ENCODE results near the gene MIOX.
A peak's percentile ranks its signal among the peaks of the same experiment; 100 is the strongest.

MIOX gene

DNA sequence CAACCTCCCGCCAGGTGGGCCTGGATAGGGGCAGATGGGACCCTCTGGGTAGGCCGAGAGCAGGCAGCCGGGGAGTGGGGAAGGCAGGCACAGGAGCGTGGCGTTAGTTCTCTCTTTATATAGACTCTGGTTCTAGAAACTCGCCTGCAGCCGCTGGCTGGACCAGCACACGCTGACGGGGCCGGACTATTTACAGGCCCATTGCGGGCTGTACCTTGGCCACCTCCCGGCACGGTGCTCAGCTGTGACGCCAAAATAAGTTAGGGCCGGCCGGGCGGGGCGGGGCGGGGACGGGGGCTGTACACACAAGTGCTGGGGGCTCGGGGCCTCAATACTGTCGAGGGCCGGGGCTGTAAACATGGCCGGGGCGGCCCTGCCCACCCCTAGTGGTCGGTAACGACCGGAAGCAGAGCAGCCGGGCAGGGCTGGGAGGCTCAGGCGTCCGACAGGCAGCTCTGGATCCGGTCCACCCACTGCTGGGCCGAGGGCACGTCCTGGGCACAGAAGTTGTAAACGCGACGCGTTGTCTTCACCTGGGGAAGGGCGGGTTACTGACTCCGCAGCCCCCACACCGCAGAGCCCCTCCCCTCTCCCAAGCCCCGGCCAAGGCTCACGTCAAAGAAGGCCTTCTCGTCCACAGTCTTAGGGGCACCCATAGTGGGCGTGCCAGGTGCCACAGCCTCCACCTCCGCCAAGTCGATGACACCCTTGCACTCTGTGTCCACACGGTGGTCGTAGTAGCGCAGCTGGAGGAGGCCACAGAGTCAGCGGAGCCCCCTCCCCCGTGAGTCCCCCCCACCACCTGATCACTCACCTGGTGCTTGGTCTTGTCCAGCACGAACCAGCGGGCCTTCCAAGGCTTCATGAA lies 39.7 kb upstream of the MIOX start:
- Mint-ChIP-seq H3K4me1 (peaks cover 60% of the 10 kb centered on the region), H3K27ac (peak overlapping the region in 1 of 2 donors; percentile 25), H3K9me3 (no peaks in the 10 kb centered on the region), H3K4me3 (no peak overlapping the region), H3K27me3 (no peaks in the 10 kb centered on the region)
- ATAC-seq (no peak), DNase-seq (no peak)

GRCh38 chr22:50447576-50448551 lies 38.8 kb upstream of the MIOX start:
- H3K27me3 Mint-ChIP-seq: no peaks in the 10 kb centered on the region
- ATAC-seq: no peak
- H3K27ac Mint-ChIP-seq: peak overlapping the region; percentile 78 to 83
- no peak for DNase-seq
- H3K4me3 Mint-ChIP-seq: no peak overlapping the region
- H3K9me3 Mint-ChIP-seq: no peaks in the 10 kb centered on the region
- H3K4me1 Mint-ChIP-seq: peaks cover 58% of the 10 kb centered on the region

GRCh38 chr22:50452649-50453048 lies 34.0 kb upstream of the MIOX start:
- ATAC-seq (no peak), DNase-seq (no peak)
- no peaks in the 10 kb centered on the region for H3K9me3 Mint-ChIP-seq
- H3K4me3 Mint-ChIP-seq: no peak overlapping the region
- no peaks in the 10 kb centered on the region for H3K27me3 Mint-ChIP-seq
- H3K27ac Mint-ChIP-seq: peak overlapping the region; percentile 79 to 89
- H3K4me1 Mint-ChIP-seq: peaks cover 46% of the 10 kb centered on the region

DNA sequence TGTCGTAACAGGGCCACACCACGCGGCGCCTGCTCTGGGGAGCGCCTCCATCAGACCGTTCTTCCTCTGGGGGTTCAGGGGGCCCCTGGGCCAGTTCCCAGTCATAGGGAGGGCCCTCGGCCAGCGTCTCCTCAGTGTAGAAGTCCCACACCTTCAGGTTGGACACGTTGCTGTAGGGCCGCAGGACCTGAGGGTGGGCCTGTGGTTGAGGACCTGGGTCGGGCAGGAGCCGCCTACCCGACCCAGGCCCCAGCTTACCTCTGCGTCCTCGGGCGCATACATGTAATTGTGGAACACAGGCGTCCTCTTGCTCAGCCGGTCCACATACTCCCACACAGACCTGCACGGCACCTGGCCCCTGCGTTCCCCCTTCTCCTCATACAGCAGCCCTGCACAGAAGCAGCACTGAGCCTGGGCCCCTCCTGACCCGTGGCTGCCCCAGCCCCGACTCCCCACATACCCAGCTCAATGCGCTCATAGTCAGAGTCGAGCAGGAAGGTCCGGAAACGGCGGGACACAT lies 32.0 kb upstream of the MIOX start:
- Mint-ChIP-seq H3K4me3 (no peak overlapping the region), H3K4me1 (peaks cover 32% of the 10 kb centered on the region), H3K27me3 (no peaks in the 10 kb centered on the region), H3K27ac (peak overlapping the region in 1 of 2 donors; percentile 35), H3K9me3 (no peaks in the 10 kb centered on the region)
- DNase-seq: no peak
- no peak for ATAC-seq

DNA sequence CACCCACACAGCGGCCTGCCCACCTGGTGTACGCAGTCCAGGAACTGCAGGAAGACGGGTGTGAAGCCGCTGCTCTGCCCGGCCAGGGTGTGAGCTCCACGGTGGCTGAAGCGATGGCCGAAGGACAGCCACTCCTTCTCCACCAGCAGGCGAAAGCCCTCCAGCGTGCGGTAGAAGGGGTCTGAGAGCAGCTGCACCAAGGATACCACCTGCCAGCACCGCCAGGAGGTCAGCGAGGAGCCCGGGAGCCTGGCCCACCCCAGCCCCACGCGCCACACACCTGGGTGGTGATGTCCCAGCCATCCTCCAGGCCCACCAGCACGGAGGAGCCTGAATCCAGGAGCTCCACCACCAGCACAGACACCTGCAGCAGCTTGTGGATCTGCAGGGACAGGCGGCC lies 31.5 kb upstream of the MIOX start:
- Mint-ChIP-seq H3K4me3 (no peak overlapping the region), H3K27ac (peak overlapping the region in 1 of 2 donors; percentile 42), H3K9me3 (no peaks in the 10 kb centered on the region), H3K27me3 (no peaks in the 10 kb centered on the region), H3K4me1 (peaks cover 27% of the 10 kb centered on the region)
- ATAC-seq (no peak), DNase-seq (no peak)

DNA sequence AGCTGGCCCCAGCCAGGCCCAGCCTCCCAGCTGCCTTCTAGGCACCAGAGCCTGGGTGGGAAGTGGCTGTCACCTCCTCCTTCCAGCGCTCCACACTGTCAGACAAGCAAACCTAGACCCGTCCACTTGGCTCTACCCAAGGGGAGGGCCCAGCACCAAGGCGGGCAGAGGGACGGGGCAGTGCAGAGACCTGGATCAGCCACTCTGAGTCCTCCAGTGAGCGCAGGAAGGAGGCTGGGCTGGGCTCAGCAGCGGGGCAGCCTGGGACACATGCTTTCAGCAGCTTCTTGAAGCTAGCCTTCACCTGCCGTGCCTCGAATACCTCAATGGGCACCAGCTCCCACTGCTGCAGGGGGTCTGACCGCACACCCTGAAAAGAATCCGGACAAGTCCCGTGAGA lies 30.6 kb upstream of the MIOX start:
- Mint-ChIP-seq H3K4me3 (no peak overlapping the region), H3K27ac (no peak overlapping the region), H3K4me1 (peaks cover 27% of the 10 kb centered on the region), H3K27me3 (no peaks in the 10 kb centered on the region), H3K9me3 (no peaks in the 10 kb centered on the region)
- DNase-seq (no peak), ATAC-seq (no peak)

DNA sequence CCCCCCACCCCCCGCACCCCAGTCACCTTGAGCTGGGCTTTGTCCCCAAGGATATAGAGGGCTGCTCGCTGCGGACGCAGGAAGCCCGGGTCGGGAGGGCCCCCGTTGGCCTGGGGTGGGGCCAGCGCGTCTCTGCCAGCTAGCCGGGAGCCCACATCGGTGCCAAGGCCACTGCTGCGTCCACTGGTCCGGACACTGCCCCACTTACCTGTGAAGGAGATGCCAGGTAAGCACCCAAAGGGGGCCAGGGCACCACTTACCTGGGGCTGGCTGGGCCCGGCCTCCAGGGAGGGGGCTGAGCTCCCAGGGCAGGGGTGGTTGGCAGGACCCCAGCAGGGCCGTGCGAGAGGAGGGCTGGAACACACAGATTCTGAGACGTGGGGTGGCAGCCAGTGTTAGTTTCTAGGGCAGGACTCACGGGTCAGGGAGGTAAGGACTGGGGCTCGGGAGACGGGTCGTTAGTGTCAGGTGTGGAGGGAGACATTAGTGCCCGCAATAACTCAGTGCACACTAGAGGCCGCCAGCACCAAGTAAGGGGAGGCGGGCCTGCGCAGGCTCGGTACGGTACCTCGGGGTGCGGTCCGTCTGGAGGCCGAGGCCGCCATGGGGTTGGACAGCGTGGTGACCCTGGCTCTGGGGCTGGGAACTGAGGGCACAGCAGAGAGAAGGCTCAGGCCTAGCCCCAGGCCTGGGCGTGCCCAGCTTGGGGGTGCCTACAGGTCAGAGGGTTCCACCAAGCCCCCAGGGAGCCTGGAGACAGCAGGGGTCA lies 30.0 kb upstream of the MIOX start:
- H3K4me1 Mint-ChIP-seq: peaks cover 27% of the 10 kb centered on the region
- no peaks in the 10 kb centered on the region for H3K9me3 Mint-ChIP-seq
- ATAC-seq: peak; percentile 48
- DNase-seq: no peak
- no peak overlapping the region for H3K4me3 Mint-ChIP-seq
- H3K27me3 Mint-ChIP-seq: no peaks in the 10 kb centered on the region
- no peak overlapping the region for H3K27ac Mint-ChIP-seq

DNA sequence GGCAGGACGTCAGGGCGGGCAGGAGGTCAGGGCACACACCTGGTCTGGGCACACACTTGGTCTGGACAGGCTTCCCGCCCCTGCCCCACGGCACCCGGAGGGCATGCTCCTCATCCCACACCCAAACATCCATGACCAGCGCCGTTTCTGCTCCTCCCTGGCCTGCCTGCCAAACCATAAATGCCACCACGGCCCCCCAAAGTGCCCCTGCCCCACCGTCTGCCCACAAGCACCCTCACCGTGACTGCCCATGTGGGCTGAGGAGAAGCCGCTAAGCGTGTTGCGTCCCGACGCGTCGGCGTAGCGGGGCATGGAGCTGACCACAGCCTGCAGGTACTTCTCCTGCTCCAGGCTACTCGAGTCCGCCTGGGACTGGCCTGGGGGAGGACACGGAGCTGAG lies 27.6 kb upstream of the MIOX start:
- ATAC-seq (no peak), DNase-seq (no peak)
- H3K27me3 Mint-ChIP-seq: no peaks in the 10 kb centered on the region
- H3K9me3 Mint-ChIP-seq: no peaks in the 10 kb centered on the region
- peaks cover 12% of the 10 kb centered on the region for H3K4me1 Mint-ChIP-seq
- no peak overlapping the region for H3K27ac Mint-ChIP-seq
- no peak overlapping the region for H3K4me3 Mint-ChIP-seq

DNA sequence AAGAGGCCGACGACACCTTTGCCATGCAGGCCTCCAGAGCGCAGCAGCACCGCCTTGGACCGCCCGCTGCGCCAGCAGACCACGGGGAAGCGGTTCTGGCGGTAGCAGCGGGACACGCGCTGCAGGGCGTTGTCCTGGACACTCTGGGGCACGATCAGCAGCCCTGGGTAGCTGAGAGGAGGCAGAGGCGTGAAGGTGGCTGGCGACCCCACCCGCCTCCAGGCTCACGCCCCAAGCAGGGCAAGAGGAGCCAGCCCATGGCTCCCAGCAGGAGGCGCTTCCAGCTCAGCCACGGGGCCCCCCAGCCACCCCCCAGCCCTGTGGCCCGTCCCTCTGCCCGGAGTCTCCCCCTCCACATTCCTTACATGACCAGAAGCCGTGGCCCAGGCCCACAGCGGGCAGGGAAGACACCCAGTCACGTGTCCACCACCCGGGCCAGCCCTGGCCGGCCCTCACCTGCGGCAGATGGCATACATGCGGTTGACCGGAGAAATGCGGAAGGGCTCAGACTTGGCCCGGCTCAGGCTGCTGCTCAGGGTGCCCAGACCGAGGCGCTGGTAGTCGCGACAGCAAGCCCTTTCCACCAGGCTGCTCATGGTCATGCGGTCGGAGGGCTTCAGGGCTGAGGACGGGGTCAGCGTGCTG lies 27.0 kb upstream of the MIOX start:
- H3K4me1 Mint-ChIP-seq: peaks cover 6% of the 10 kb centered on the region
- ATAC-seq: no peak
- H3K27ac Mint-ChIP-seq: peak overlapping the region in 1 of 2 donors; percentile 78
- no peak for DNase-seq
- no peaks in the 10 kb centered on the region for H3K9me3 Mint-ChIP-seq
- no peak overlapping the region for H3K4me3 Mint-ChIP-seq
- no peaks in the 10 kb centered on the region for H3K27me3 Mint-ChIP-seq

DNA sequence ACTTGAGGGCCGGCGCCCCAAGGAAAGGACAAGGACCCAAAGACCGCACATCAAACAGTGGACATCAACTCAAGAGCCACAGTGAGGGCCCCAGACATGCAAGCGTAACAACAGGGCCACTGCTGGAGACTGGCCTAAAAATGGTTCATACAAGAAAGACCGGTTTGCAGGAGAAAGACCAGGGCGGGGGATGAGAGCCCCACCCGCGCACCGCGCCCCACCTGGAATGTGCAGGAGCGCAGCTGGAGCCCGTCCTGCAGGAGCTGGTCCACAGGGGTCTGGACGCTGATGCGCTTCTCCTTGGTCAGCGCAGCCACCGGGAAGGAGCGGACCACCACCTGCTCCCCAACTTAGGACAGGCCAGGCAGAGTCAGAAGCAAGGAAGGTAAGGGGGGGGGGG lies 25.7 kb upstream of the MIOX start:
- no peak for DNase-seq
- Mint-ChIP-seq H3K4me1 (peaks cover 2% of the 10 kb centered on the region), H3K27me3 (no peaks in the 10 kb centered on the region), H3K4me3 (no peak overlapping the region), H3K9me3 (no peaks in the 10 kb centered on the region), H3K27ac (peak overlapping the region in 1 of 2 donors; percentile 82)
- no peak for ATAC-seq

GRCh38 chr22:50461536-50461935 lies 25.1 kb upstream of the MIOX start:
- peaks cover 8% of the 10 kb centered on the region for H3K4me1 Mint-ChIP-seq
- no peaks in the 10 kb centered on the region for H3K27me3 Mint-ChIP-seq
- H3K9me3 Mint-ChIP-seq: no peaks in the 10 kb centered on the region
- ATAC-seq (no peak), DNase-seq (no peak)
- H3K27ac Mint-ChIP-seq: no peak overlapping the region
- no peak overlapping the region for H3K4me3 Mint-ChIP-seq

GRCh38 chr22:50461979-50462540 lies 24.6 kb upstream of the MIOX start:
- no peak overlapping the region for H3K27ac Mint-ChIP-seq
- peaks cover 14% of the 10 kb centered on the region for H3K4me1 Mint-ChIP-seq
- no peak overlapping the region for H3K4me3 Mint-ChIP-seq
- H3K9me3 Mint-ChIP-seq: no peaks in the 10 kb centered on the region
- H3K27me3 Mint-ChIP-seq: no peaks in the 10 kb centered on the region
- ATAC-seq (no peak), DNase-seq (no peak)

GRCh38 chr22:50463188-50463900 lies 23.3 kb upstream of the MIOX start:
- Mint-ChIP-seq H3K27me3 (no peaks in the 10 kb centered on the region), H3K27ac (peak overlapping the region in 1 of 2 donors; percentile 54), H3K4me3 (no peak overlapping the region), H3K4me1 (peaks cover 27% of the 10 kb centered on the region), H3K9me3 (no peaks in the 10 kb centered on the region)
- no peak for DNase-seq
- ATAC-seq: no peak

DNA sequence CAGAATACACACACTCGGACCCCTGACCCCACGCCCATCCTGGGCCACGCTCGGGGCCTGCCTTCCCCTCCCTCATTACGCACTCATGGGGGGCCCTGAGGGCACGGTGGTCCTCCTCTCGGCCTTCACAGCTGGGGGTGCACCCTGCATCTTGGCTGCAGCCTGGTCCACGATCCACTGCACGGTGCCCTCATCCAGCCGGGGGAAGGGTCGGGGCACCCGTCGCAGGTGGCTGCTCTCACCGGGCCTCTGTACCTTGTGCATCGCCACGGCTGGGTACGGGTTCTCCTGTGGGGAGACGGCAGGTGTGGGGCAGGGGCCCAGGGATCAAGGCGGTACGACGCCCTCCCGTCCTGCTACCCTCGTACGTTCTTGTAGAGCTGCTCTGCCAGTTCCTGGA lies 22.2 kb upstream of the MIOX start:
- no peak for ATAC-seq
- no peaks in the 10 kb centered on the region for H3K27me3 Mint-ChIP-seq
- H3K4me3 Mint-ChIP-seq: no peak overlapping the region
- peaks cover 38% of the 10 kb centered on the region for H3K4me1 Mint-ChIP-seq
- H3K27ac Mint-ChIP-seq: no peak overlapping the region
- no peaks in the 10 kb centered on the region for H3K9me3 Mint-ChIP-seq
- DNase-seq: no peak
